CD4-positive, CD25-positive, alpha-beta regulatory T cell (primary cell): ENCODE data around the gene CXCR5. TPM values are rescaled to one million over a fixed set of nuclear protein-coding genes. Genes with fewer than 3 reads are reported as not detected.
A peak's percentile ranks its signal among the peaks of the same experiment; 100 is the strongest.
"Not testable (repeated sequence)": the region's sequence is repeated elsewhere in the genome, so short reads cannot be mapped to it uniquely, and the experiment has no call there.

Source experiments
- ATAC-seq, 2 donors: fragments of 150-1000 bp; cut with Tn5 transposase; one replicate each; pipeline ENCODE4 v1.10.0; 2021; ENCODE audit warnings: low read depth in 2 of 2, moderate number of reproducible peaks in 2 of 2, moderate library complexity in 1 of 2
- DNase-seq, 3 donors: peaks; one replicate each; pipeline versions ENCODE4 v3.0.0 to v3.0.0-alpha.2; 2012 to 2022; ENCODE audit warnings: mixed read lengths in 1 of 3
- H3K27ac ChIP-seq: one replicate; pipeline ENCODE4 v1.7.0; 2013; ENCODE audit warnings: mild to moderate bottlenecking, low read length; ENCODE audit not compliant: insufficient read depth, poor library complexity, severe bottlenecking
- H3K27me3 ChIP-seq: one replicate; pipeline ENCODE4 v1.7.0; 2013; ENCODE audit warnings: low read length; ENCODE audit not compliant: control insufficient read depth, insufficient read depth
- H3K36me3 ChIP-seq: one replicate; pipeline ENCODE4 v1.7.0; 2013; ENCODE audit warnings: mild to moderate bottlenecking, low read length, moderate library complexity; ENCODE audit not compliant: control insufficient read depth, insufficient read depth
- H3K4me1 ChIP-seq: 2 replicates; pipeline ENCODE4 v1.7.0; 2013; ENCODE audit warnings: mild to moderate bottlenecking, low read length; ENCODE audit not compliant: insufficient read depth, control insufficient read depth, poor library complexity, severe bottlenecking
- H3K4me3 ChIP-seq: one replicate; pipeline ENCODE4 v1.7.0; 2013; ENCODE audit warnings: low read depth, mild to moderate bottlenecking, low read length, moderate library complexity
- H3K9me3 ChIP-seq, 2 experiments: 1 replicate in 1 of 2; 2 replicates in 1 of 2; pipeline ENCODE4 v1.7.0; 2013; ENCODE audit warnings: low read length in 2 of 2, mild to moderate bottlenecking in 1 of 2, moderate library complexity in 1 of 2; ENCODE audit not compliant: control insufficient read depth in 2 of 2
- H3K27ac Mint-ChIP-seq, 3 donors: one replicate each; pipeline ENCODE4 v1.8.0; 2020 to 2022; ENCODE audit warnings: mild to moderate bottlenecking in 3 of 3, mixed read lengths in 3 of 3, moderate library complexity in 2 of 3
- H3K27me3 Mint-ChIP-seq: one replicate; pipeline ENCODE4 v1.8.0; 2022; ENCODE audit warnings: mild to moderate bottlenecking, mixed read lengths
- H3K36me3 Mint-ChIP-seq: one replicate; pipeline ENCODE4 v1.8.0; 2020; ENCODE audit warnings: mixed read lengths
- H3K4me1 Mint-ChIP-seq, 4 donors: one replicate each; pipeline ENCODE4 v1.8.0; 2020 to 2022; ENCODE audit warnings: mixed read lengths in 4 of 4, mild to moderate bottlenecking in 1 of 4
- H3K4me3 Mint-ChIP-seq, 4 donors: one replicate each; pipeline ENCODE4 v1.8.0; 2020 to 2022; ENCODE audit warnings: mild to moderate bottlenecking in 4 of 4, mixed read lengths in 4 of 4, moderate library complexity in 3 of 4
- H3K9me3 Mint-ChIP-seq, 7 donors: one replicate each; pipeline ENCODE4 v1.8.0; 2020 to 2022; ENCODE audit warnings: mixed read lengths in 7 of 7, mild to moderate bottlenecking in 3 of 7, moderate library complexity in 2 of 7
- polyA plus RNA-seq, 4 donors: library from polyadenylated mRNA; unstranded; fragments of 300-500 nt; fragmentation: Illumina TruSeq; gene quantifications; one replicate each; pipeline ENCODE4 v1.2.3, GENCODE V29; 2021
- total RNA-seq: library from RNA; stranded (reverse); gene quantifications from one replicate; pipeline ENCODE4 v1.2.3, GENCODE V29; 2022

CXCR5 gene
- total RNA-seq = 4.8 TPM
- polyA plus RNA-seq = 10 to 100 TPM in 1 of 4 donors, 1 to 10 TPM in 3; 3.3 to 10.7 (median 6.0) TPM

- peaks cover 57% of the 10 kb centered on the region for H3K4me1 ChIP-seq
- ATAC-seq (peak; percentile 79 to 85), DNase-seq (peak; percentile 58 to 65 (median 62))
- H3K27me3 ChIP-seq = no peaks in the 10 kb centered on the region
- Mint-ChIP-seq H3K36me3 (peaks cover 8% of the 10 kb centered on the region), H3K4me3 (peak within 1 kb of the TSS; percentile 72 to 93 (median 90)), H3K4me1 (peaks cover 4 to 94% (median 61%) of the 10 kb centered on the region in 4 donors), H3K27ac (peak within 1 kb of the TSS; percentile 94 to 99 (median 97)), H3K27me3 (peaks cover 3% of the 10 kb centered on the region), H3K9me3 (peaks cover 0 to 2% (median 0%) of the 10 kb centered on the region in 7 donors)
- H3K9me3 ChIP-seq = no peaks in the 10 kb centered on the region
- H3K36me3 ChIP-seq = no peaks in the 10 kb centered on the region
- H3K4me3 ChIP-seq = peak within 1 kb of the TSS; percentile 76
- peak within 1 kb of the TSS; percentile 81 for H3K27ac ChIP-seq
Measured at GRCh38 chr11:118883368-118884071, at the start of gene CXCR5. Gene CXCR5, plus strand, starts transcription at chr11:118883892. Its CDS starts 50 bp downstream, at chr11:118883942.

- Histone ChIP-seq H3K27ac (no peak overlapping the region), H3K27me3 (no peaks in the 10 kb centered on the region), H3K4me1 (no peaks in the 10 kb centered on the region), H3K36me3 (no peaks in the 10 kb centered on the region), H3K4me3 (no peak overlapping the region), H3K9me3 (no peaks in the 10 kb centered on the region)
- DNase-seq (peak in 1 of 3 donors; percentile 36), ATAC-seq (no peak)
- H3K9me3 Mint-ChIP-seq = no peaks in the 10 kb centered on the region
- H3K27ac Mint-ChIP-seq = peak overlapping the region in 1 of 3 donors; percentile 67
- no peaks in the 10 kb centered on the region for H3K36me3 Mint-ChIP-seq
- peak overlapping the region in 1 of 4 donors; percentile 61 for H3K4me3 Mint-ChIP-seq
- peaks cover 3% of the 10 kb centered on the region for H3K27me3 Mint-ChIP-seq
- H3K4me1 Mint-ChIP-seq = peaks cover 9 to 12% (median 10%) of the 10 kb centered on the region in 4 donors
Measured at GRCh38 chr11:118834427-118835028, 49.2 kb upstream of the CXCR5 start.

GRCh38 chr11:118837868-118838267 is 45.8 kb upstream of the CXCR5 start:
- no peak for ATAC-seq
- DNase-seq = no peak
- H3K36me3 Mint-ChIP-seq = no peaks in the 10 kb centered on the region
- no peak overlapping the region for H3K27ac Mint-ChIP-seq
- no peaks in the 10 kb centered on the region for H3K36me3 ChIP-seq
- no peak overlapping the region for H3K4me3 ChIP-seq
- H3K9me3 ChIP-seq = no peaks in the 10 kb centered on the region
- H3K27me3 Mint-ChIP-seq = no peaks in the 10 kb centered on the region
- H3K4me1 Mint-ChIP-seq = peaks cover 13 to 22% (median 18%) of the 10 kb centered on the region in 4 donors
- no peaks in the 10 kb centered on the region for H3K27me3 ChIP-seq
- no peak overlapping the region for H3K27ac ChIP-seq
- no peaks in the 10 kb centered on the region for H3K9me3 Mint-ChIP-seq
- no peak overlapping the region for H3K4me3 Mint-ChIP-seq
- H3K4me1 ChIP-seq = peaks cover 3% of the 10 kb centered on the region

DNA sequence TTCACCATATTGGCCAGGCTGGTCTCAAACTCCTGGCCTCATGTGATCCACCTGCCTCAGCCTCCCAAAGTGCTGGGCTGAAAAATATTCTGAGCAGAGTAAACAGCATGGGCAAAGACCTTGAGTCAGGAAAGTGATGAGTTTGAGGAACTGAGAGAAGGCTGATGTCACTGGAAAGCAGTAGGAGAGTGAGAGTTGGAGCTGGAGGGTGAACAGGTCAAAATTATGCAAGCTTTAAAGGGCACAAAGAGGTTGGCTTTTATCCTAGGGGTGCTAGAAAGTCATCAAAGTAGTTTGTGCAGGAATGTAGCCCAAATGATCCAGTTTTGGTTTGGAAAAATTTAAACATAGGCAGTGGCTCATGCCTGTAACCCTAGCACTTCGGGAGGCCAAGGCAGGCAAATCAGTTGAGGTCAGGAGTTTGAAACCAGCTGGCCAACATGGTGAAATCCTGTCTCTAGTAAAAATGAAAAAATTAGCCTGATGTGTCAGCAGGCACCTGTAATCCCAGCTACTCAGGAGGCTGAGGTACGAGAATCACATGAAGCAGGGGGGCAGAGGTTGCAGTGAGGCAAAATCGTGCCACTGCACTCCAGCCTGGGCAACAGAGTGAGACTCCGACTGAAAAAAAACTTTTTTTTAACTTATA is 44.7 kb upstream of the CXCR5 start:
- Mint-ChIP-seq H3K4me1 (peaks cover 12 to 23% (median 16%) of the 10 kb centered on the region in 4 donors), H3K27me3 (no peaks in the 10 kb centered on the region), H3K36me3 (no peaks in the 10 kb centered on the region), H3K9me3 (no peaks in the 10 kb centered on the region), H3K4me3 (no peak overlapping the region), H3K27ac (no peak overlapping the region)
- no peak overlapping the region for H3K27ac ChIP-seq
- peaks cover 3% of the 10 kb centered on the region for H3K4me1 ChIP-seq
- no peaks in the 10 kb centered on the region for H3K27me3 ChIP-seq
- H3K36me3 ChIP-seq = no peaks in the 10 kb centered on the region
- H3K9me3 ChIP-seq = no peaks in the 10 kb centered on the region
- H3K4me3 ChIP-seq = no peak overlapping the region
- ATAC-seq = no peak
- DNase-seq = no peak

- peak in 1 of 3 donors; percentile 48 for DNase-seq
- no peak overlapping the region for H3K27ac ChIP-seq
Measured at GRCh38 chr11:118841469-118842242, 42.0 kb upstream of the CXCR5 start.

GRCh38 chr11:118842369-118842768 is 41.3 kb upstream of the CXCR5 start:
- H3K27me3 ChIP-seq = no peaks in the 10 kb centered on the region
- no peak overlapping the region for H3K4me3 ChIP-seq
- Mint-ChIP-seq H3K4me3 (no peak overlapping the region), H3K36me3 (peaks cover 4% of the 10 kb centered on the region), H3K4me1 (peaks cover 4 to 19% (median 13%) of the 10 kb centered on the region in 4 donors), H3K27ac (no peak overlapping the region), H3K27me3 (no peaks in the 10 kb centered on the region), H3K9me3 (no peaks in the 10 kb centered on the region)
- H3K36me3 ChIP-seq = no peaks in the 10 kb centered on the region
- ATAC-seq (no peak), DNase-seq (no peak)
- H3K4me1 ChIP-seq = peaks cover 3% of the 10 kb centered on the region
- no peak overlapping the region for H3K27ac ChIP-seq
- no peaks in the 10 kb centered on the region for H3K9me3 ChIP-seq

More at GRCh38 chr11:118841469-118842242, 42.0 kb upstream of the CXCR5 start:
- Mint-ChIP-seq H3K9me3 (no peaks in the 10 kb centered on the region), H3K36me3 (peaks cover 4% of the 10 kb centered on the region), H3K27me3 (no peaks in the 10 kb centered on the region), H3K27ac (peak overlapping the region; percentile 44 to 85 (median 52)), H3K4me3 (peak overlapping the region; percentile 0 to 63 (median 33)), H3K4me1 (peaks cover 4 to 19% (median 13%) of the 10 kb centered on the region in 4 donors)
- H3K36me3 ChIP-seq = no peaks in the 10 kb centered on the region
- no peaks in the 10 kb centered on the region for H3K27me3 ChIP-seq
- peak overlapping the region; percentile 63 for H3K4me3 ChIP-seq
- peak; percentile 67 to 72 for ATAC-seq
- H3K9me3 ChIP-seq = no peaks in the 10 kb centered on the region
- H3K4me1 ChIP-seq = peaks cover 3% of the 10 kb centered on the region

GRCh38 chr11:118842843-118843242 is 40.8 kb upstream of the CXCR5 start:
- H3K27ac Mint-ChIP-seq, H3K36me3 ChIP-seq, H3K4me1 ChIP-seq, DNase-seq, H3K4me3 ChIP-seq, H3K27ac ChIP-seq, H3K27me3 ChIP-seq, H3K36me3 Mint-ChIP-seq, H3K27me3 Mint-ChIP-seq, H3K9me3 Mint-ChIP-seq, H3K9me3 ChIP-seq, H3K4me3 Mint-ChIP-seq, ATAC-seq: not testable (repeated sequence)
- peaks cover 4 to 19% (median 11%) of the 10 kb centered on the region in 4 donors for H3K4me1 Mint-ChIP-seq
